H1 (cell line): ENCODE results near the gene BNC2. TPM values are rescaled to one million over a fixed set of nuclear protein-coding genes. Genes with fewer than 3 reads are reported as not detected.

ENCODE experiments used
- ASH2L ChIP-seq: fragments of 200-600, 300-600 bp; sonication (generic); IDR thresholded peaks from one replicate; pipeline ENCODE4 v1.7.1; 2017; ENCODE audit warnings: low read length
- BACH1 ChIP-seq: IDR thresholded peaks from 2 replicates; pipeline ENCODE4 v1.6.1; 2012; ENCODE audit warnings: low read length, improper control_type of control experiment
- EGR1 ChIP-seq: IDR thresholded peaks from 2 replicates; pipeline ENCODE4 v1.6.1; 2011; ENCODE audit warnings: low read depth, low read length, borderline replicate concordance
- GTF2F1 ChIP-seq: IDR thresholded peaks from 2 replicates; pipeline ENCODE4 v1.6.1; 2012; ENCODE audit warnings: low read depth, low read length, improper control_type of control experiment, borderline replicate concordance
- JUN ChIP-seq: IDR thresholded peaks from 2 replicates; pipeline ENCODE4 v1.6.1; 2011; ENCODE audit warnings: low read depth, mild to moderate bottlenecking, improper control_type of control experiment, low read length
- MAFK ChIP-seq: IDR thresholded peaks from 2 replicates; pipeline ENCODE4 v1.6.1; 2012; ENCODE audit warnings: low read depth, mild to moderate bottlenecking, improper control_type of control experiment, low read length
- RAD21 ChIP-seq, 2 experiments: IDR thresholded peaks in 1 of 2; conservative IDR thresholded peaks in 1 of 2; 2 replicates each; pipeline ENCODE4 v1.6.1; 2011; ENCODE audit warnings: low read depth in 2 of 2, low read length in 2 of 2, improper control_type of control experiment in 1 of 2, inconsistent platforms in 1 of 2, mild to moderate bottlenecking in 1 of 2, moderate library complexity in 1 of 2
- TBP ChIP-seq: IDR thresholded peaks from 2 replicates; pipeline ENCODE4 v1.6.1; 2011; ENCODE audit warnings: low read depth, low read length, improper control_type of control experiment
- TCF12 ChIP-seq: IDR thresholded peaks from 2 replicates; pipeline ENCODE4 v1.6.1; 2011; ENCODE audit warnings: low read depth, mild to moderate bottlenecking, low read length
- polyA plus RNA-seq, 7 experiments: library from polyadenylated mRNA; depleted of rRNA in 3 of 7; stranded (reverse) in 5 of 7; unstranded in 2 of 7; fragments of >200 nt in 5 of 7; fragments of 200-250 nt in 2 of 7; gene quantifications; 1 replicate in 5 of 7; 2 replicates in 1 of 7; 4 replicates in 1 of 7; pipeline versions ENCODE4 v1.2.1 to v1.2.3, GENCODE V29; 2011 to 2013; ENCODE audit warnings: missing spikeins in 2 of 7, mixed read lengths in 2 of 7
- total RNA-seq: library from RNA; stranded (reverse); fragmentation: NEBNext Ultra II Directional; extraction: Animal tissue kit (Norgen Biotek cat#: 25700); gene quantifications from 2 replicates; pipeline ENCODE4 v1.2.1, GENCODE V29; 2021
- TF ChIP-seq, protein P1 (sequence below), 3 experiments: IDR thresholded peaks; 1 replicate in 2 of 3; 2 replicates in 1 of 3; pipeline versions ENCODE4 v1.5.1 to v1.6.1; 2011; ENCODE audit warnings: low read length in 3 of 3, mild to moderate bottlenecking in 3 of 3, inconsistent platforms in 2 of 3, low read depth in 1 of 3, moderate library complexity in 1 of 3; ENCODE audit not compliant: insufficient read depth in 1 of 3; ENCODE audit errors: control extremely low read depth in 1 of 3

BNC2 gene
- total and polyA plus RNA-seq, 2 of the 8 experiments (the other 6 are each of a cell fraction or from before 2014, with no cell fraction given): 16.0 to 26.8 TPM

DNA sequence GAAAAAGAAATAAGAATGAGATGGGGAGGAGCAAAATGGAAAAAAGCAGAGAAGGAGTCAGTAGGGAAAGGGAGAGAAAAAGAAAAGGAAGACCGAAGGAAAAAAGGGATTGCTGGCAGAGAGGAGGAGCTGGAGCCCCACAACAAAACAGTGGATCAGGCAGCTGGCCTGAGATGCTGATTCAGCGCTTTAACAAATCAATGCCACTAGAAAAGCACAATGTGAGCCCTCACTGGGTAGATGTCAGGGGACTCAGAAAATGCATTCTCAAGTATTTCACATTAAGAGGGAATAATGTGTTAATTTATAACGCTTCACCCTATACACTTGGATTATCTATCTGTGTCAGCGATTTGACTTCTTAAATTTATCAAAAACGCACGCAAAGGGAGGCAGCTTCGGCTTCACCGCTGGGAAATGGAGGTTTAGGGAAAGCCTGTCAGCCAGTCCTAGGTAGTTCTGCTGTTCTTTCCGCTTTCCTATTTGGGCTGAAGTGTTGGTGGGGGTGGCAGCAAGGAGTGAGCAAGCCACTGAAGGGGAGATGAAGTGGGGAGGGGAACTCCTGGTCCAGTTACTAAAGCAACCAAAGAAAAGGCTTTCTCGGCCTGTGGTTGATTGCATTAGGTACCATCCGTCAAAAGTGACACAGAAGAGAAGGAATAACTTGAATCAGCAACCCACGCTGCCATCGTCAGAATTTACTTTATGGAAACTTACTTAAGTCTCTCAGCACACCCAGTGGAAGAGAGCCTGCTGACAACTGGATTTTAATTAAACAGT lies 161.6 kb downstream of the BNC2 start (continued):
- TF ChIP-seq, protein P1, sequence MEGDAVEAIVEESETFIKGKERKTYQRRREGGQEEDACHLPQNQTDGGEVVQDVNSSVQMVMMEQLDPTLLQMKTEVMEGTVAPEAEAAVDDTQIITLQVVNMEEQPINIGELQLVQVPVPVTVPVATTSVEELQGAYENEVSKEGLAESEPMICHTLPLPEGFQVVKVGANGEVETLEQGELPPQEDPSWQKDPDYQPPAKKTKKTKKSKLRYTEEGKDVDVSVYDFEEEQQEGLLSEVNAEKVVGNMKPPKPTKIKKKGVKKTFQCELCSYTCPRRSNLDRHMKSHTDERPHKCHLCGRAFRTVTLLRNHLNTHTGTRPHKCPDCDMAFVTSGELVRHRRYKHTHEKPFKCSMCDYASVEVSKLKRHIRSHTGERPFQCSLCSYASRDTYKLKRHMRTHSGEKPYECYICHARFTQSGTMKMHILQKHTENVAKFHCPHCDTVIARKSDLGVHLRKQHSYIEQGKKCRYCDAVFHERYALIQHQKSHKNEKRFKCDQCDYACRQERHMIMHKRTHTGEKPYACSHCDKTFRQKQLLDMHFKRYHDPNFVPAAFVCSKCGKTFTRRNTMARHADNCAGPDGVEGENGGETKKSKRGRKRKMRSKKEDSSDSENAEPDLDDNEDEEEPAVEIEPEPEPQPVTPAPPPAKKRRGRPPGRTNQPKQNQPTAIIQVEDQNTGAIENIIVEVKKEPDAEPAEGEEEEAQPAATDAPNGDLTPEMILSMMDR (IDR thresholded peaks at IDR 0.05; ENCODE audit: control extremely low read depth in 1 of 3, insufficient read depth in 1 of 3, low read depth in 1 of 3, low read length in 3 of 3): peak in 1 of 3 experiments; percentile 8; a peak in 1 of 4 replicates
- TF ChIP-seq TBP (peak; percentile 61; the same call in 1 of the 2 replicates), BACH1 (peak; percentile 88), RAD21 (IDR thresholded peaks at IDR 0.05 in 1 of 2, conservative IDR thresholded peaks at IDR 0.05 in 1 of 2; ENCODE audit: low read depth in 2 of 2, low read length in 2 of 2) (peak in 1 of 2 experiments; percentile 55; a peak in 3 of 4 replicates), GTF2F1 (no peak), JUN (no peak), TCF12 (peak; percentile 75), EGR1 (no peak), ASH2L (peak; percentile 89), MAFK (peak; percentile 99)
